Ectodermal cell (in vitro differentiated cells): ENCODE data around the gene PPP3CB.

Experiments used
- H3K27ac ChIP-seq: 2 replicates; pipeline ENCODE4 v1.7.0; 2013; ENCODE audit warnings: mild to moderate bottlenecking, low read depth, low read length; ENCODE audit not compliant: insufficient read depth, poor library complexity, severe bottlenecking
- H3K27me3 ChIP-seq: 2 replicates; pipeline ENCODE4 v1.7.0; 2013; ENCODE audit warnings: mild to moderate bottlenecking, low read length; ENCODE audit not compliant: insufficient read depth, control insufficient read depth, poor library complexity, severe bottlenecking
- H3K36me3 ChIP-seq: one replicate; pipeline ENCODE4 v1.7.0; 2013; ENCODE audit warnings: low read length; ENCODE audit not compliant: control insufficient read depth, insufficient read depth
- H3K4me1 ChIP-seq: one replicate; pipeline ENCODE4 v1.7.0; 2013; ENCODE audit warnings: low read length; ENCODE audit not compliant: control insufficient read depth, insufficient read depth
- H3K4me3 ChIP-seq: 2 replicates; pipeline ENCODE4 v1.7.0; 2013; ENCODE audit warnings: low read depth, low read length, control low read depth; ENCODE audit not compliant: insufficient read depth
- H3K9me3 ChIP-seq: 2 replicates; pipeline ENCODE4 v1.7.0; 2013; ENCODE audit warnings: mild to moderate bottlenecking, low read length, moderate library complexity; ENCODE audit not compliant: control insufficient read depth
- WGBS, 2 experiments: methylation state at CpG; one replicate each; pipeline ENCODE4 v1.1.7; 2013; ENCODE audit warnings: missing lambda C conversion rate in 2 of 2; 5-methylcytosine and 5-hydroxymethylcytosine counted together

The PPP3CB gene

DNA sequence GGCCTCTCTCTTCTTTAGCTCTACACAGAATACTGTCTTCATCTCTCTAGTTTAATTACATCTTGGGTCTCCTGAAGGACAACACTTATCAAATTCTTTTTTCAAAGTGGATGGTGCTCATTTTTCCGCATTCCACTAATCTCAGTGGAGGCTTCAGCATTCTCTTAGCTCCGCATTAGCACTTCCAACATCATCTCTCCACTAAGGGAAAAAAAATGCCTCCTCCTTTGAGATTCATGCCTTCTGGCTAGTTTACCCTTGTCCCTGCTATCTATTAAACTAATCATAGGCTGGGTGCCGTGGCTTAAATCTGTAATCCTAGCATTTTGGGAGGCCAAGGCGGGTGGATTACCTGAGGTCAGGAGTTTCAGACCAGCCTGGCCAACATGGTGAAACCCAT is 9.2 kb downstream of the PPP3CB start:
- H3K36me3 ChIP-seq, result no peaks in the 10 kb centered on the region
- WGBS, 2 experiments, result 93 to 94% methylated on average over 4 of the region's 4 CpGs
- no peak overlapping the region for H3K27ac ChIP-seq

DNA sequence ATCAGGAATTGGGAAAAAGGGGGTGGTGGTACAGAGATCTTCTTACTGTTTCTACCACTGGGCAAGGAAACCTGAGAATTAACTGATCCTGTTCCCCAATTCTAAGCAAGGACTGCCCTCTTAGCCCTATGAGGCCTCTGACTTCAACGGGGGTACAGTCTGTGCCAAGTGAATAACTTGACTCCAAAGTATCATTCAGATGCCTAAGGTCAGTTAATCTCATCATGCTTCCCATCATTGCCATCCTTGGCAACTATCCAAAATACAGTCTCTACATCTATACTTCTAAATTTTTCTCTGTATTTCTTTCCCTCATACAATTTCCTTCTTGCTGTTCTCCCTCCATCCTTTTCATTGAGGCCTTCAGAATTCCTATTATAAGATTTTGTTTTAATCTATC is 10.5 kb downstream of the PPP3CB start:
- no peaks in the 10 kb centered on the region for H3K9me3 ChIP-seq

More for the DNA sequence above, 9.2 kb downstream of the PPP3CB start:
- H3K27me3 ChIP-seq, result no peaks in the 10 kb centered on the region
- H3K4me3 ChIP-seq, result no peak overlapping the region
- H3K4me1 ChIP-seq, result no peaks in the 10 kb centered on the region
- no peaks in the 10 kb centered on the region for H3K9me3 ChIP-seq

DNA sequence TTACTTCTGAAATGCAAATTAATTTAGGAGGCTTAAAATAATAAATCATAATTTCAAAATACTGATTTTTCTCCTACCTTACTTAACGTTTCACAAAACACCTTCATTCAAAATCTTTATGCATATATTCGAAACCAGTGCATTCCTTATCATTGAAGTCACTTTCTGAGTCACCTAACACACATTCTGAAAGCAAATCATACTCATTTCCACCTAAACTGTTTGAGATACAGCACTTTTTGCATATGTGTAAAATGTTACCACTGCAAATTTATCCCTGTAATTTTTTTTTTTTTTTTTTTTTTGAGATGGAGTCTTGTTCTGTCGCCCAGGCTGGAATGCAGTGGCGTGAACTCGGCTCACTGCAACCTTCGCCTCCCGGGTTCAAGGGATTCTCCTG is 15.7 kb downstream of the PPP3CB start:
- H3K4me1 ChIP-seq, result no peaks in the 10 kb centered on the region
- no peak overlapping the region for H3K4me3 ChIP-seq
- H3K9me3 ChIP-seq, result no peaks in the 10 kb centered on the region
- 94 to 95% methylated on average over 7 of the region's 7 CpGs for WGBS, 2 experiments
- peaks cover 10% of the 10 kb centered on the region for H3K36me3 ChIP-seq
- H3K27ac ChIP-seq, result no peak overlapping the region
- no peaks in the 10 kb centered on the region for H3K27me3 ChIP-seq

More for the DNA sequence above, 10.5 kb downstream of the PPP3CB start:
- no peaks in the 10 kb centered on the region for H3K27me3 ChIP-seq
- no peak overlapping the region for H3K4me3 ChIP-seq
- 93 to 98% methylated on average over 1 of the region's 1 CpG for WGBS, 2 experiments
- H3K36me3 ChIP-seq, result no peaks in the 10 kb centered on the region
- H3K4me1 ChIP-seq, result no peaks in the 10 kb centered on the region
- H3K27ac ChIP-seq, result no peak overlapping the region

DNA sequence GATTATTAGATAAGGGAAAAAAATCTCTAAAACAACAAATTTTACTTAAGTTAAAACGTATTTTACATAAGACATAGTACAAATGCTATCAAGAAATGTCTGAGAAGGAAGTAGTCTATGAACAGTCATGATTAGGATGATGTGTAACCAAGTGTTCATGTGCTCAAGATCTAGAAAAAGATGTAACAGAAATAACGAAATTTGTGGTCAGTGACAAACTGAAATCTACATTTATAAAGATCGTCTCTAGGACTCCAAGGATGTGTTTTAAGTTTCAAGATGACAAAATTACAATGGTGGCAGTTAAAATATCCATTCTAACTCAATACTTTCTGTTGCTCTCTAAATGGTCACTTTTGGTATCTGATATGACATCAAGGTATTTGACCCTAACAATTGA is 17.2 kb downstream of the PPP3CB start:
- H3K9me3 ChIP-seq, result no peaks in the 10 kb centered on the region
- WGBS, 2 experiments, result 95 to 98% methylated on average over 2 of the region's 3 CpGs
- no peak overlapping the region for H3K4me3 ChIP-seq
- no peak overlapping the region for H3K27ac ChIP-seq
- H3K4me1 ChIP-seq, result no peaks in the 10 kb centered on the region
- H3K27me3 ChIP-seq, result no peaks in the 10 kb centered on the region
- peaks cover 10% of the 10 kb centered on the region for H3K36me3 ChIP-seq

DNA sequence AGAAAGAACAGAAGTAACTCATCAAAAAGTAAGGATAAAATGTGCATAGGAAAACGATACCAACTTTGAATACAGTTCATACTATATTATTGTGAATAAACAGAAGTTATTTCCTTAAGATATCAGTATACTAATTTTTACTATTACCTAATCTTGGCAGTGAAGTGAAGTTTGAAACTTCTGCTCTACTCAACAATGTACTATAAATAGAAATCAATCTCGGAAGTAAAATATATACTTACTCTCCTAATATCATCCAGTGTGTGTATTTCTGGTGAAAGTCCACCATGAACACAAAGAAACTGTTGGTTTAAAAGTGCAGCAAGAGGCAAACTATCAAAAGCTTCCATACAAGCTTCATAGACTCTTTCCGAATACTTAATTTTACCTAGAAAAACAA is 24.6 kb downstream of the PPP3CB start:
- WGBS, 2 experiments, result no CpG with 5 or more reads among the region's 3 CpGs
- H3K27me3 ChIP-seq, result no peaks in the 10 kb centered on the region
- no peaks in the 10 kb centered on the region for H3K9me3 ChIP-seq
- no peak overlapping the region for H3K4me3 ChIP-seq
- no peak overlapping the region for H3K27ac ChIP-seq
- no peaks in the 10 kb centered on the region for H3K4me1 ChIP-seq
- H3K36me3 ChIP-seq, result peaks cover 18% of the 10 kb centered on the region

DNA sequence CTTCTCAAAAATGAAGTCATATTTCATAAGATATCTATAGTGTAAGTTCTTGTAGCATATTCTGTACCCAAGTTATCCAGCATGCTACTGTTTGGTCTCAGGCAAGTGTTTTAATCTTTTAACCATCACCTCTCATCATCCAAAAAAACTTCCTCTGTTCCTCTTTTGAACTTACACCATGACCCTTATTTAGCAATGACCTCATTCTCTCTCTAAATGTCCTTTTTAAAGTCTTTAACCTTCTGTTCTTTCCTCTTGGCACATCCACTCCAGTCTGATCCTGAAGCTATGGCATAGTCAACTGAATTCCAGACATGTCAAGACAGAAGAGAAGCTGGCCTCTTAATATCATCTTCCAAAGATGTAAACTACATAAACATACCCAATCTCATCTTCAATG is 26.2 kb downstream of the PPP3CB start:
- H3K36me3 ChIP-seq, result peaks cover 13% of the 10 kb centered on the region
- H3K27ac ChIP-seq, result no peak overlapping the region
- no peaks in the 10 kb centered on the region for H3K27me3 ChIP-seq
- no peak overlapping the region for H3K4me3 ChIP-seq
- no peaks in the 10 kb centered on the region for H3K4me1 ChIP-seq
- no peaks in the 10 kb centered on the region for H3K9me3 ChIP-seq

DNA sequence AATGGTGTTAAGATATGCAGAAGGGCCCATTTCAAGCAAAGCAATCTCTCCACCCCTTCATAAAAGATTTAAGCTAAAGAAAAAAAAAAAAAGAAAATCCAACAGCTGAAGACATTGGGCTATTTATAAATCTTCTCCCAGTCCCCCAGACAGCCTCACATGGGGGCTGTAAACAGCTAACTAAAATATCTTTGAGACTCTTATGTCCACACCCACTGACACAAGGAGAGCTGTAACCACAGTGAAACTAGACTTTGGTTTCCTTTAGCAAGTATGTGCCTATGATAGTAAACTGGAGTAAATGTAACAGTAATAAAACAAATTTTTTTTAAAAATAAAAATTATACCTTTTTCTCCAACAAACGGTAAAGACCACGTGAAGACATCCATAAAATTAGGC is 28.6 kb downstream of the PPP3CB start:
- 84 to 100% methylated on average over 2 of the region's 2 CpGs for WGBS, 2 experiments
- H3K27ac ChIP-seq, result no peak overlapping the region
- no peaks in the 10 kb centered on the region for H3K4me1 ChIP-seq
- peaks cover 13% of the 10 kb centered on the region for H3K36me3 ChIP-seq
- no peaks in the 10 kb centered on the region for H3K27me3 ChIP-seq
- no peak overlapping the region for H3K4me3 ChIP-seq
- H3K9me3 ChIP-seq, result no peaks in the 10 kb centered on the region

DNA sequence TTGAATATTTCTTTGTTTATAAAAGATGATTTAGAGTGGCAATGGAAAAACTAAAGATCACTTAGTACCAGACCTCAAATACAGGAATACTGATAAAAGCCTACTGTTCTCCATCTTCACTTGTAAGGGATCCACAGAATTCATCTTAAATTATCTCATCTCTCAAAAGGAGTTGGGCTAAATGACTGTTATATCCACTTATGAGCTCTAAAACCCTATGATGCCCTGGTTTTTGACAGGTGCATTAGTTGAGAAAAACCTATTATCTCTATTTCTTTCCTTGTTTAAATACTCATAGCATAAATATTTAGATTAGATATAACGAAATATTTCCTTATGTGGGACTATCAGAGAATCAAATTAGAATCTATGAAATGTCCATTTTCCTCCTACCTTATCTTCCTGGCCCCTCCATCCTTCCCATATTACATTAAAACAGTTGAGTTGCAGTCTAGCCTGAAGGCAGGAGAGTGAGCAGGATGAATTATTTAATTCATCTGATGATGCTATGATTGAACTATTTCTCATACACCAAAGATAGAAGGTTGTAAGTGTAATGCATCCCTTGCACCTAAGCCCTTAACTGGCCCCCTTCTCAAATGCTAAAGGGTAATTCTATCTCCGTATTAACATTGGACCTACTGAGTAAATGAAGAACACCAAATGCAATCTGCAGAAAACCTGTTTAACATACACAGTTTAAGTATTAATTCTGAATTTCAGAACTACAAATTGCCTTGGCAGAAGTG is 29.7 kb downstream of the PPP3CB start:
- Histone ChIP-seq H3K36me3 (peaks cover 13% of the 10 kb centered on the region), H3K4me3 (no peak overlapping the region), H3K4me1 (no peaks in the 10 kb centered on the region), H3K27ac (no peak overlapping the region), H3K27me3 (no peaks in the 10 kb centered on the region), H3K9me3 (no peaks in the 10 kb centered on the region)
- 91 to 93% methylated on average over 1 of the region's 2 CpGs for WGBS, 2 experiments

DNA sequence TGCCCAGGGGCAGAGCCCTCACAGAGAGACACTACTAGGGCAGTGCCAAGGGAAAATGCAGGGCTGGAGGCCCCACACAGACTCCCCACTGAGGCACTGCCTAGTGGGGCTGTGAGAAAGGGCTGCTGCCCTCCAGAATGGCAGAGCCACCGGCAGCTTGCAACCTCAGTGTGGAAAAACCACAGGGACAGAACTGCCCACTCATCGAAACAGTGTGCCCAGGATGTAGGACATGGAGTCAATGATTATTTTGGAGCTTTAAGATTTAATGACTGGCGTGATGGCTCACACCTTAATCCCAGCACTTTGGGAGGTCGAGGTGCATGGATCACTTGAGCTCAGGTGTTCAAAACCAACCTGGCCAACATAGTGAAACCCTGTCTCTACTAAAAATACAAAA is 34.9 kb downstream of the PPP3CB start:
- Histone ChIP-seq H3K27me3 (no peaks in the 10 kb centered on the region), H3K4me3 (no peak overlapping the region), H3K9me3 (no peaks in the 10 kb centered on the region), H3K36me3 (no peaks in the 10 kb centered on the region), H3K27ac (no peak overlapping the region), H3K4me1 (no peaks in the 10 kb centered on the region)
- WGBS, 2 experiments, result 93 to 94% methylated on average over 4 of the region's 4 CpGs

DNA sequence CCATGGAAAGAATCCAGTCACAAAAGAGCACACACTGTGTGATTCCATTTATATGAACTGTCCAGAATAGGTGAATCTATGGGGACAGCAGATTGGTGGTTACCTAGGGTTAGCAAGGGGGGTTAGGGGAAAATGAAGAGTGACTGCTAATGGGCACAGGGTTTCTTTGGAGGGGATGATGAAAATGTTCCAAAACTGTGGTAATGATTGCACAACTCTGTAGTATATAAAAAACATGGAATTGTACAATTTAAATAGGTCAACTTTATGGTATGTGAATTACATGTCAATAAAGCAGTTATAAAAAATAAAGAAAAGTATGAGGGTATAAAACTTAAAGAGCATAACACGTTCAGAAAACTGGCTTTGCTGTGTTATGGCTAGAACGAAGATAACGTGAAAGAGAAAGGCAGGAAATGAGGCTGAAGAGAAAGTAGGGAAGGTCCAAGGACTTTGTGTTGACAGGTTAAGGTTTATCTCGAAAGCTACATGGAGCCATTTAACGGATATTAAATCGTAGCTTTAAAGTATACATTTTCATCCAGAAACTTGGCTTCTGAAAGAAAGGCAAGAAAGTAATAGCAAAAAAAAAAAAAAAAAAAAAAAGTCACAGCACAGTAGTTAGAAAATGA is 36.0 kb downstream of the PPP3CB start:
- H3K4me1 ChIP-seq, result no peaks in the 10 kb centered on the region
- no peaks in the 10 kb centered on the region for H3K9me3 ChIP-seq
- H3K36me3 ChIP-seq, result no peaks in the 10 kb centered on the region
- 96% methylated on average over 3 to 6 of the region's 6 CpGs for WGBS, 2 experiments
- no peak overlapping the region for H3K27ac ChIP-seq
- no peaks in the 10 kb centered on the region for H3K27me3 ChIP-seq
- no peak overlapping the region for H3K4me3 ChIP-seq
